ENCODE measurements around the gene IFNLR1.

Gene IFNLR1

GRCh38 chr1:24206516-24207394, 19.7 kb upstream of the IFNLR1 start:
- DNase-seq = no peak

- DNase-seq = no peak
Observed at GRCh38 chr1:24206083-24206464, 19.0 kb upstream of the IFNLR1 start.

GRCh38 chr1:24205345-24206082, 18.4 kb upstream of the IFNLR1 start:
- no peak for DNase-seq

- no peak for DNase-seq
Observed at GRCh38 chr1:24204116-24204515, 17.0 kb upstream of the IFNLR1 start.

DNA sequence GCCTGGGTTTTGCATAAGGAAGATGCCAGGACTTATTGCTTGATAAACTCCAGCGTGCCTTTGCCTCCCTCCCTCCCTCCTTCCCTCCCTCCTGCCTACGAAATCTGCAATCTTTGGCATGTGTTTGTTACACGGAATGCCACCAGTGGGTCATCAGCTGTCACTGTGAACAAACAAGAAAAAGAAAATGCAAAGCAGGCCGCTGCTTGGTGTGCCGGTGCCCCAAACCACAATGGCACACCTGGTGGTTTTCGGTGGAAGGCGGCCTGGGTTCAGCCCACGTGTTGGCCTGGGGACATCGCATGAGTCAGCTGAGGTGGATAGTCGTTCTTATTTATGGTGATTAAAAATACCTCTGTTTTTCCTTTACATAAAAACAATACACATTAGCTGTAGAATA, 16.3 kb upstream of the IFNLR1 start:
- DNase-seq = no peak

DNA sequence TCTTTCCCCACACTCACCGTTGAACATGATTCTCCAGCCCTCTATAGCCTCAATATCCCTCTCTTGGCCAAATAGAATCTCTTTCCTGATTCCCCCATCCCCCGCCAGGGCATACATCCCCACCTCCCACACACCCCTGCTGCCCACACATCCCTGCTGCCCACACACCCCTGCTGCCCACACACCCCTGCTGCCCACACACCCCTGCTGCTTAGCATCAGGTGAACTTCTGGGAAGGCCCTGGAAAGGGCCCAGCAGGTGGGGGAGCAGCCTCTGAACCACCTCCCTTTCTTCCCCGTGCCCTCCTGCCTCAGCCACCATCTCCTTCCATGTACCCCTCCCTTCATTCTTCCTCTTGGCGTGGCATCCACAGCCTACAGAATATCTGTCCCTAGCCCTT, 15.9 kb upstream of the IFNLR1 start:
- DNase-seq = no peak

DNA sequence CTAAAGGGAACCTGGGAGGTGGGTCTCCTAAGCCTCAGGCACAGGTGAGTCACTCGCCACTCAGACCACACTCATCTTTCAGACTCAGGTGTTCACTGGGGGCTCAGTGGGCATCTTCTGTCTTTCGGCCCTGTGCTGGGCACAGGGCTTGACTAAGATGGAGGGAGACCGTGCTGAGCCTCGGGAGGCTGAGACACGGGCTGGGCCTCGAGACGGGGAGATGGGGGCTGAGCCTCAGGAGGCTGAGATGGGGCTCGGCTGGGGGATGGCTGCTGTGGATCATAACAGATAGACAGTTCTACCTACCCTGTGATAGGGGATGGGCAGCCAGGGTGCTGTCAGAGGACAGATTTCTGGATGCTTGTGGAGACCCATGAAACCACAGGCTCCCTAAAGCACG, 15.5 kb upstream of the IFNLR1 start:
- DNase-seq = no peak

DNA sequence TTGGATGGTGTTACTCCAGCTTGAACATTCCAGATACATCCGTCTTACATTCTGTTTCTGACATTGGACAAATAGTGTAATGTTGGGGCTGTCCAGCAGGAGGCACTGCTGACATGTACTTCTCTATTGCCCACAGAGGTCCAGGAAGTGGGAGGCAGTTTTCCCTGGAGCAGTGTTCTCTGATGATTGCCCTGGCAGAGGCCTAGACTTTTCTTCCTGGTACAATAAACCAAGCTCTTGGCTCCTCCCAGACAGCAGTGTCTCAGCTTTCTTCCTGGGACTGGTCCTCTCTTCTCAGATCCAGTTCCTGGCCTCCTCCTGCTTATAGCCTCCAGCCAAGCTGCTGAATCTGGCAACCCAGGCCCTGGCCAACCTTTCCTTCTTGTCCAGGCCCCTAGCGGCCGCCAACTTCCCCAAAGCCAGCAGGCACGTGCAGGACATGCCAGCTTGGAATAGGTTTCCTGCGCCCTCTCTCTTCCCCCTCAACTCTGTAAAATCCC, 14.9 kb upstream of the IFNLR1 start:
- peak; percentile 61 for DNase-seq

DNA sequence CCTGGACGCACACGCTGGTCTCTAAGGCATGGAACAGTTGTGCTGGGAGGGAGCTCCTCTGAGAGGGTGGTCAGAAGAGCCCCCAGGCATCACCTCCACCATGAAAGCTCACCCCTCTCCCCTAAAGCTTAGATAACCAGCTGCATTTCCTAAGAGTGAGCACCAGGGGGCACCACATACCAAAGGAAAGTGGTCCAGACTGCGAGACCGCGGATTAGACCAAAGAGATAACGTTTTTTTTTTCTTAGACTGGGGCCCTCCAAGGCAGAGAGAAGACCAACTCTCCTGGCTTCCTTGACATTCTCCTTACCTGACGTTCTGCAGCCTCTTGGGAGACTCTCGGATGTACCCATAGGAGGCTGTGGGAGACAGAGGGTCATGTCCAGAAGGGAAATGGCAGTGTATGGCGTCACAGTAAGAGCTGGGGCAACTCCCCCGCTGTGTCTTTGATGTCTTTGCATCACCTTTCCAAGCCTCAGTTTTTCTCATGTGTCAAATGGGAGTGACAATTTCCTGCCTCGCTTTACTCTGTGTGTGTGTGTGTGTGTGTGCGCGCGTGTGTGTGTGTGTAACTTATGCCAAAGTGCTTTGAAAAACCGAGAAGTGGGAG, 12.3 kb upstream of the IFNLR1 start:
- peak; percentile 51 for DNase-seq

GRCh38 chr1:24198766-24199165, 11.7 kb upstream of the IFNLR1 start:
- DNase-seq = no peak

GRCh38 chr1:24195874-24196273, 8.8 kb upstream of the IFNLR1 start:
- DNase-seq = no peak

GRCh38 chr1:24195136-24195535, 8.0 kb upstream of the IFNLR1 start:
- DNase-seq = no peak

GRCh38 chr1:24193046-24193445, 6.0 kb upstream of the IFNLR1 start:
- no peak for DNase-seq

GRCh38 chr1:24191860-24192259, 4.8 kb upstream of the IFNLR1 start:
- no peak for DNase-seq

DNA sequence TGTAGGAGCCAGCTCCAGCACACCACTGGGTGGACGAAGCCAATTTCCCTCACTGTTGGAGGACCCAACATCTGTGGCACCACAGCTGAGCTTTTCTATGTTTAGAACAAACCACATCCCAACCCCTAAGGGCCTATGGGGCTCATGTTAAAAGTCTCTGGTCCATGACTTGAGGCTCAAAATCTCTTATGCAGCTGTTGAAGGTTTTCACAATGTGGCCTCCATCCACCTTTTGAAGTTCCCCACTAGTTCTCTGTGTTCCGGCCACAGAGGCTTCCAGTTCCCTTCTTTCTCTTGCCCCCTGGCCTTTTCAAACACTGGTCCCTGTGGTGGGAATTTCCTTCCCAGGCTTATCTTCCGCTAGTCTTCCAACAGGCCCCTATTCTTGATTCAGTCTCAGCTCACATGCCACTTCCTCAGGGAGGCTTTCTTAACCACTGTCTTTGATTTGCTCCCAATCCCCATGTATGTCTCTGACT, 3.9 kb upstream of the IFNLR1 start:
- no peak for DNase-seq

GRCh38 chr1:24189528-24189927, 2.4 kb upstream of the IFNLR1 start:
- DNase-seq = no peak

GRCh38 chr1:24186711-24186992, 437 bp downstream of the IFNLR1 start:
- DNase-seq = no peak

GRCh38 chr1:24186031-24186710, 918 bp downstream of the IFNLR1 start:
- no peak for DNase-seq

DNA sequence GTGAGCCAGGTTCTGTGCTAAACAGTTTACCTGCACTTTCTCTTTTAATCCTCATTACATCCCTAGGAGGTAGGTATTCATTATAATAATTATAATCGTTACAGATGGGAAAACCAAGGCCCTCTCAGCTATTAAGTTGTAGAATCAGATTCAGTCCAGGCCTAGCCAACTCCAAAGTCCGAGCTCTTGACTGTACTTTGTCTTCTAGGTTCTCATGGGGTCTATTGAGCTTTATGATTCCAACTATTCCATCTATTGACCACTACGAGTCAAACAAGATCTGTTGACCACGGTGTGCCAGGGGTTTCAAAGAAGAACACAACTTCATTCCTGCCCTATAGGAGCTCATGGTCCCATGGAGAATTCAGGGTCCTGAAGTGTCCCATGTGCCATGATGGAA, 2.0 kb downstream of the IFNLR1 start:
- no peak for DNase-seq

DNA sequence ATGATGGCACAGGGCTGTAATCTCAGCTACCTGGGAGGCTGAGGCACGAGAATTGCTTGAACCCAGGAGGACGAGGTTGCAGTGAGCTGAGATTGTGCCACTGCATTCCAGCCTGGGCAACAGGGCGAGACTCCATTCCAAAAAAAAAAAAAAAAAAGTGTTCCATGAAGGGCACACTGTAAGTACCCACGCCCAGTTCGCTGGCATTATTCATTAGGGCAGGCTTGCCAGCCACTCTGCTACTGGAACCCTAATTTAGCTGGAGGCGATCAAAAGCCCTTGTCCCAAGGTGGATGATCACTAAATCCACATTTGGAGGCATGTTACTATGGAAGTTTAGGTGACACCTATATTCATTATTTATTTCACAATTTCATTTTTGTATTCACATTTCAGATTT, 5.0 kb downstream of the IFNLR1 start:
- DNase-seq = no peak

DNA sequence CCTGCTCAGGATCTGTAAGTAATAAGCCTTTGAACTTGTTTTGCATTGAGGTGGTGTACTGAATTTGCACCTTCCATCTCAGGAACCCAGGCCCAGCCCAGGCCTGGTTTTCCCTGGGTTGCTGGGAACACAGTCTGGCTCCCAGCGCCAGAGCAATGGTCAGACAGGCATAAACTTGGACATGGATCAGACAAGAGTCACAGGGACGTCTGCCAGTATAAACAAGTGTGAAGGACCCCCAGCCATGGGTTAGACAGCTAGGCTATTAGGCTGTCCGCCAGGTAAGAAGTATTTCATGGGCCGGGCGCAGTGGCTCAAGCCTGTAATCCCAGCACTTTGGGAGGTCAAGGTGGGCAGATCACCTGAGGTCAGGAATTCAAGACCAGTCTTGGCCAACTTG, 5.5 kb downstream of the IFNLR1 start:
- DNase-seq = no peak

DNA sequence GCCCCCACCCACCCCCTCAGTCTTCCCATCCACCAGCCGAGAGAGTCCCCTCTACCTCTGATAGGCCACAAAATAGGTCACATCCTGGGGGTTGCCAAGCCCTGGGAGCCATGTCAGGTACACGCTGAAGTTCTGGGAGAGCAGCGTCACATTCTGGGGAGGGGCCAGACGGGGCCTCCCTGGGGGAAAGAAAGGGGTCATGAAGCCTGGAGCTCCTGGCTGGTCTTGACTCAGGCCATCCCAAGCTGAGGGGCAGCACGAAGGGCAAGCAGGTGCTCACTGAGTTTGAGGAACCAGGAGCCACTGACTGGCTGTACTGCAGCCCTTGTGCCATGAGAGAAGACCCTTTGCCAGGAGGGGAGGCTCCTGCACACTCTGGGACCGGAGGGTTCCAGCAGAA, 6.4 kb downstream of the IFNLR1 start:
- DNase-seq = no peak
